Activated T-cell treated with anti-CD3 and anti-CD28 coated beads, Interleukin-2, amount 50 U/mL, for 24 hours (primary cell): Measurements from ENCODE around the gene CLIC4.
A peak's percentile ranks its signal among the peaks of the same experiment; 100 is the strongest.
"Not testable (repeated sequence)": the region's sequence is repeated elsewhere in the genome, so short reads cannot be mapped to it uniquely, and the experiment has no call there.

Source experiments
- DNase-seq: peaks from one replicate; pipeline ENCODE4 v3.0.0-alpha.2; 2020
- H3K27ac Mint-ChIP-seq: 2 replicates; pipeline ENCODE4 v1.8.0; 2020; ENCODE audit warnings: mild to moderate bottlenecking, mixed read lengths
- H3K27me3 Mint-ChIP-seq: 2 replicates; pipeline ENCODE4 v1.8.0; 2020; ENCODE audit warnings: mixed read lengths
- H3K36me3 Mint-ChIP-seq: 2 replicates; pipeline ENCODE4 v1.8.0; 2020; ENCODE audit warnings: low read depth, mixed read lengths
- H3K4me1 Mint-ChIP-seq: 2 replicates; pipeline ENCODE4 v1.8.0; 2020; ENCODE audit warnings: low read depth, mixed read lengths
- H3K4me3 Mint-ChIP-seq: 2 replicates; pipeline ENCODE4 v1.8.0; 2020; ENCODE audit warnings: mild to moderate bottlenecking, moderate library complexity, mixed read lengths
- H3K9me3 Mint-ChIP-seq: 2 replicates; pipeline ENCODE4 v1.8.0; 2020; ENCODE audit warnings: mixed read lengths

CLIC4 gene

GRCh38 chr1:24888061-24888970 lies 143.1 kb downstream of the CLIC4 start:
- no peak for DNase-seq
- Mint-ChIP-seq H3K4me1 (no peaks in the 10 kb centered on the region), H3K9me3 (peaks cover 18% of the 10 kb centered on the region), H3K36me3 (peaks cover 8% of the 10 kb centered on the region), H3K27ac (peak overlapping the region; percentile 74), H3K27me3 (peaks cover 4% of the 10 kb centered on the region), H3K4me3 (no peak overlapping the region)

GRCh38 chr1:24888971-24889676 lies 143.9 kb downstream of the CLIC4 start:
- no peak for DNase-seq
- peak overlapping the region; percentile 74 for H3K27ac Mint-ChIP-seq
- peaks cover 4% of the 10 kb centered on the region for H3K27me3 Mint-ChIP-seq
- no peak overlapping the region for H3K4me3 Mint-ChIP-seq
- H3K4me1 Mint-ChIP-seq: no peaks in the 10 kb centered on the region
- H3K36me3 Mint-ChIP-seq: peaks cover 8% of the 10 kb centered on the region
- peaks cover 17% of the 10 kb centered on the region for H3K9me3 Mint-ChIP-seq

- Mint-ChIP-seq H3K27me3 (peaks cover 4% of the 10 kb centered on the region), H3K27ac (peak overlapping the region; percentile 81), H3K36me3 (peaks cover 8% of the 10 kb centered on the region), H3K9me3 (peaks cover 13% of the 10 kb centered on the region), H3K4me1 (no peaks in the 10 kb centered on the region), H3K4me3 (no peak overlapping the region)
- DNase-seq: no peak
Measured at GRCh38 chr1:24890887-24891286, 145.6 kb downstream of the CLIC4 start.

GRCh38 chr1:24891367-24891766 lies 146.1 kb downstream of the CLIC4 start:
- DNase-seq, H3K4me1 Mint-ChIP-seq, H3K36me3 Mint-ChIP-seq, H3K27me3 Mint-ChIP-seq, H3K4me3 Mint-ChIP-seq: not testable (repeated sequence)
- Mint-ChIP-seq H3K9me3 (peaks cover 13% of the 10 kb centered on the region), H3K27ac (peak overlapping the region; percentile 81)

- Mint-ChIP-seq H3K9me3 (peaks cover 13% of the 10 kb centered on the region), H3K4me3 (no peak overlapping the region), H3K4me1 (no peaks in the 10 kb centered on the region), H3K36me3 (peaks cover 8% of the 10 kb centered on the region), H3K27me3 (peaks cover 4% of the 10 kb centered on the region), H3K27ac (peak overlapping the region; percentile 22)
- DNase-seq: peak; percentile 29
Measured at GRCh38 chr1:24892188-24893153, 147.2 kb downstream of the CLIC4 start.

- Mint-ChIP-seq H3K4me1 (peaks cover 5% of the 10 kb centered on the region), H3K27ac (peak overlapping the region; percentile 61), H3K9me3 (peaks cover 13% of the 10 kb centered on the region), H3K36me3 (peaks cover 8% of the 10 kb centered on the region), H3K27me3 (peaks cover 4% of the 10 kb centered on the region), H3K4me3 (no peak overlapping the region)
- peak; percentile 25 for DNase-seq
Measured at GRCh38 chr1:24893431-24893830, 148.2 kb downstream of the CLIC4 start.
